PFSK-1 (cell line): ENCODE data around the gene SLC38A10.

Experiments used
- FOXP2 ChIP-seq: optimal IDR thresholded peaks from 2 replicates; pipeline ENCODE3; 2011; ENCODE audit warnings: borderline replicate concordance, control low read depth, inconsistent platforms; ENCODE audit not compliant: insufficient read depth; ENCODE audit errors: extremely low read length, extremely low read depth
- POLR2AphosphoS5 ChIP-seq: IDR thresholded peaks from 2 replicates; pipeline ENCODE4 v1.6.1; 2012; ENCODE audit warnings: low read depth, mild to moderate bottlenecking, control low read depth, low read length, moderate library complexity
- SIN3A ChIP-seq: IDR thresholded peaks from 2 replicates; pipeline ENCODE4 v1.6.1; 2012; ENCODE audit warnings: mild to moderate bottlenecking, low read length, moderate library complexity, borderline replicate concordance; ENCODE audit not compliant: insufficient read depth
- TAF1 ChIP-seq: IDR thresholded peaks from 2 replicates; pipeline ENCODE4 v1.6.1; 2012; ENCODE audit warnings: low read length, control low read depth, borderline replicate concordance; ENCODE audit not compliant: insufficient read depth
- TF ChIP-seq, protein P1 (sequence below), 2 experiments: IDR thresholded peaks; 2 replicates each; pipeline versions ENCODE4 v1.6.1 to v1.8.0; 2011 to 2012; ENCODE audit warnings: low read depth in 2 of 2, low read length in 2 of 2, control low read depth in 1 of 2, inconsistent platforms in 1 of 2, mild to moderate bottlenecking in 1 of 2, moderate library complexity in 1 of 2; ENCODE audit not compliant: insufficient read depth in 1 of 2

The SLC38A10 gene

GRCh38 chr17:81307636-81308560, 12.8 kb upstream of the SLC38A10 start:
- TF ChIP-seq FOXP2 (no peak), POLR2AphosphoS5 (no peak), SIN3A (no peak)
- TF ChIP-seq, protein P1, sequence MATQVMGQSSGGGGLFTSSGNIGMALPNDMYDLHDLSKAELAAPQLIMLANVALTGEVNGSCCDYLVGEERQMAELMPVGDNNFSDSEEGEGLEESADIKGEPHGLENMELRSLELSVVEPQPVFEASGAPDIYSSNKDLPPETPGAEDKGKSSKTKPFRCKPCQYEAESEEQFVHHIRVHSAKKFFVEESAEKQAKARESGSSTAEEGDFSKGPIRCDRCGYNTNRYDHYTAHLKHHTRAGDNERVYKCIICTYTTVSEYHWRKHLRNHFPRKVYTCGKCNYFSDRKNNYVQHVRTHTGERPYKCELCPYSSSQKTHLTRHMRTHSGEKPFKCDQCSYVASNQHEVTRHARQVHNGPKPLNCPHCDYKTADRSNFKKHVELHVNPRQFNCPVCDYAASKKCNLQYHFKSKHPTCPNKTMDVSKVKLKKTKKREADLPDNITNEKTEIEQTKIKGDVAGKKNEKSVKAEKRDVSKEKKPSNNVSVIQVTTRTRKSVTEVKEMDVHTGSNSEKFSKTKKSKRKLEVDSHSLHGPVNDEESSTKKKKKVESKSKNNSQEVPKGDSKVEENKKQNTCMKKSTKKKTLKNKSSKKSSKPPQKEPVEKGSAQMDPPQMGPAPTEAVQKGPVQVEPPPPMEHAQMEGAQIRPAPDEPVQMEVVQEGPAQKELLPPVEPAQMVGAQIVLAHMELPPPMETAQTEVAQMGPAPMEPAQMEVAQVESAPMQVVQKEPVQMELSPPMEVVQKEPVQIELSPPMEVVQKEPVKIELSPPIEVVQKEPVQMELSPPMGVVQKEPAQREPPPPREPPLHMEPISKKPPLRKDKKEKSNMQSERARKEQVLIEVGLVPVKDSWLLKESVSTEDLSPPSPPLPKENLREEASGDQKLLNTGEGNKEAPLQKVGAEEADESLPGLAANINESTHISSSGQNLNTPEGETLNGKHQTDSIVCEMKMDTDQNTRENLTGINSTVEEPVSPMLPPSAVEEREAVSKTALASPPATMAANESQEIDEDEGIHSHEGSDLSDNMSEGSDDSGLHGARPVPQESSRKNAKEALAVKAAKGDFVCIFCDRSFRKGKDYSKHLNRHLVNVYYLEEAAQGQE (IDR thresholded peaks at IDR 0.05; ENCODE audit: insufficient read depth in 1 of 2, low read depth in 2 of 2, low read length in 2 of 2): no peak

DNA sequence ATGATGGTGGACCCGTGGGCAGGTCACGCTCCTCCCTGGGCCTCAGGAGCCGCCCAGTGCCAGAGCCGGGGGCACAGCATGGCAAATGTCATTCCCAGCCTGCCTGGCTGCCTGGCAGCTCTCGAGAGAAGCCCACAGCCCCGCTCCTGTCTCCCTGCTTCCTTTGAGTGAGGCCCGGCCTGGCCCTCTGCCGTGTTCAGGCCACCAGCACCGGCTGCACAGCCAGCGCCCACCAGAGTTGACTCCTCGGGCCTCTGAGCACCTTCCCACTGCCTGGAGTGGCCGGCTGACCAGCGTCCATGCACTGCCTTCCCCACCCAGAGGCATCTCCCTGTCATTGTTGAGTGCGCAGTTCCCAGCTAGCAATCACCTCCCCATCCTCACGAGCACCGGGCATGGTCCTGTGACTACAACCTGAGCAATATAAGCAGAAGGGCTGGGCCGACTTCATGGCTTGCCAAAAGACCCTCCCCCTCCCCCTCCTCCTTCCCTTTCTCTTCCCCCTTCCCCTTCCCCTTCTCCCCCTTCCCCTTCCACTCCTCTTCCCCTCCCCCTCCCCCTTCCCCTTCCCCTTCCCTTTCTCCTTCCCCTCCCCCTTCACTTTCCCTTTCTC, 11.9 kb upstream of the SLC38A10 start:
- TF ChIP-seq FOXP2: no peak
- no peak for TF ChIP-seq POLR2AphosphoS5
- no peak for TF ChIP-seq TAF1
- TF ChIP-seq, protein P1 (IDR thresholded peaks at IDR 0.05; ENCODE audit: insufficient read depth in 1 of 2, low read depth in 2 of 2, low read length in 2 of 2): no peak
- TF ChIP-seq SIN3A: no peak

GRCh38 chr17:81306491-81306890, 11.4 kb upstream of the SLC38A10 start:
- TF ChIP-seq POLR2AphosphoS5: no peak
- no peak for TF ChIP-seq TAF1
- TF ChIP-seq SIN3A: no peak
- TF ChIP-seq, protein P1 (IDR thresholded peaks at IDR 0.05; ENCODE audit: insufficient read depth in 1 of 2, low read depth in 2 of 2, low read length in 2 of 2): no peak
- no peak for TF ChIP-seq FOXP2

- TF ChIP-seq TAF1: no peak
These were observed 10.0 kb upstream of the SLC38A10 start for GRCh38 chr17:81305051-81305630.

GRCh38 chr17:81304196-81305015, 9.3 kb upstream of the SLC38A10 start:
- no peak for TF ChIP-seq FOXP2
- TF ChIP-seq, protein P1 (IDR thresholded peaks at IDR 0.05; ENCODE audit: insufficient read depth in 1 of 2, low read depth in 2 of 2, low read length in 2 of 2): no peak
- no peak for TF ChIP-seq POLR2AphosphoS5
- TF ChIP-seq SIN3A: no peak
- no peak for TF ChIP-seq TAF1
